GM18508 (cell line): ENCODE results near the gene KLB.

Experiments
- ATAC-seq: cut with Tn5 transposase; IDR thresholded peaks from one replicate; pipeline ENCODE4 v1.9.1; 2021; ENCODE audit warnings: moderate number of reproducible peaks; ENCODE audit not compliant: insufficient read depth, unreplicated experiment

The KLB gene

DNA sequence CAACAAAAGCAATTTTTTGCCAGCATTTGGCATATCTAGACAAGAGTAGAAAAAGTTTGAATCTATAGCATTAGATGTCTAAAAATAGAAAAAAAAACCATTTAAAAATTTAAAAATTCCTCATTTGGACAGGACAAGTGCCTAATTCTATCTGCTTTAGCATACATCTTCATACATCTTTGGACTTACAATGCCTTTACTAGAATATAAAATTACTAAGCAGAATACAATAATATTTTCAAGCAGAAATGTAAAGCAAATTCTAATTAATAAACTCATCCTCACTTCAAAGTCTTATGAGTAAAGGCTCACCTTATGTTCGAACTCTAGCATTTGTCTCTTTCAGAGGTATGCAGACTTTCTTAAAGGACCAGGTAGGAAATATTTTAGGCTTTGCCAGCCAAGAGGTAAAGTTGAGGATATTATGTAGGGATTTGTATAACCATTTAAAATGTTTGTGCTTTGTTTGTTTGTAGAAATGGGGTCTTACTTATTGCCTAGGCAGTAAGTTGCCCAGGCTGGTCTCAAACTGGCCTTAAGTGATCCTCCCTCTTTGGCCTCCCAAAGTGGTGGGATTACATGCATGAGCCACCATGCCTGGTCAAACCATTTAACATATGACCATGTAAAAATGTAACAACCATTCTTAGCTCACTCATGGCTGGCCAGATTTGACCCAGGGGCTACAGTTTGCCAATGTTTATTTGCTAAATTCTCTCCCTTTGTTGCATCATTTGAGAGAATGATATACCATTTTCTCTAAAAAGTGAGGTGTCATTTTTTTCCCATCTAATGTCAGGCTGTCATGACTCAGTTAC is 91.4 kb downstream of the KLB start:
- no peak for ATAC-seq

DNA sequence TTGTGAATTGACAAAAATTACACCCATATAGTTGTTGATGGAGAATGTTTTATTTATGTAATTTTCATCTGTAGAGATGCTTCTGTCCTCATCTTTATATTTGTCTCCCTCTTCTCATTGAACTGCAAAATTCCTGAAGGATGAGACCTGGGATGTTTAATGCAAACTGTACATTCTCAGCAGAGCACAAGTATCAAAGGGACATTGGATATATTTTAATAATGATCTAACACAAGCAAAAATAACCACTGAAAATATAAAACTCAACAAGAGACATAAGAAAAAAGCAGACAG is 91.9 kb downstream of the KLB start:
- ATAC-seq, result no peak
